ENCODE data around the gene ADAMTS17. TPM values are rescaled to one million over a fixed set of nuclear protein-coding genes. Genes with fewer than 3 reads are reported as not detected.

Gene ADAMTS17
- total RNA-seq, 1 experiment from 2014 or later: 0.15 TPM

- DNase-seq (ENCODE audit: low spot score): no peak
- TF ChIP-seq CTCF (conservative IDR thresholded peaks at IDR 0.05; ENCODE audit: low read depth, low read length) (no peak), EZH2 (IDR thresholded peaks at IDR 0.05; ENCODE audit: borderline replicate concordance, low read depth, low read length, poor library complexity, severe bottlenecking) (no peak)
- Histone ChIP-seq H3K27ac (ENCODE audit: low read depth, low read length, poor library complexity, severe bottlenecking) (no peak overlapping the region), H3K4me3 (ENCODE audit: low read depth, low read length, poor library complexity, severe bottlenecking) (no peak overlapping the region), H3K27me3 (replicated peaks; ENCODE audit: insufficient read depth, low read depth, low read length, poor library complexity) (no peaks in the 10 kb centered on the region), H3K4me1 (ENCODE audit: insufficient read depth, low read length, poor library complexity, severe bottlenecking) (no peaks in the 10 kb centered on the region), H3K36me3 (ENCODE audit: insufficient read depth, low read length, poor library complexity, severe bottlenecking) (no peaks in the 10 kb centered on the region), H3K9me3 (ENCODE audit: low read depth, low read length, poor library complexity, severe bottlenecking) (peaks cover 2% of the 10 kb centered on the region)
- ChIA-PET CTCF (no interaction called here), POLR2A (ENCODE audit: low non-redundant PET) (no interaction called here)
- intact Hi-C loops (cut with micrococcal nuclease; ENCODE audit: unreplicated experiment): no loop called here
- no TSS peak for BruUV-seq (replicated peaks)
Measured at GRCh38 chr15:100112061-100112420, 229.7 kb downstream of the ADAMTS17 start.

GRCh38 chr15:100111125-100112060, 230.4 kb downstream of the ADAMTS17 start:
- Histone ChIP-seq H3K27me3 (replicated peaks; ENCODE audit: insufficient read depth, low read depth, low read length, poor library complexity) (no peaks in the 10 kb centered on the region), H3K9me3 (ENCODE audit: low read depth, low read length, poor library complexity, severe bottlenecking) (peaks cover 2% of the 10 kb centered on the region), H3K4me1 (ENCODE audit: insufficient read depth, low read length, poor library complexity, severe bottlenecking) (no peaks in the 10 kb centered on the region), H3K27ac (ENCODE audit: low read depth, low read length, poor library complexity, severe bottlenecking) (no peak overlapping the region), H3K4me3 (ENCODE audit: low read depth, low read length, poor library complexity, severe bottlenecking) (no peak overlapping the region), H3K36me3 (ENCODE audit: insufficient read depth, low read length, poor library complexity, severe bottlenecking) (no peaks in the 10 kb centered on the region)
- ChIA-PET CTCF (no interaction called here), POLR2A (ENCODE audit: low non-redundant PET) (no interaction called here)
- TF ChIP-seq EZH2 (IDR thresholded peaks at IDR 0.05; ENCODE audit: borderline replicate concordance, low read depth, low read length, poor library complexity, severe bottlenecking) (no peak), CTCF (conservative IDR thresholded peaks at IDR 0.05; ENCODE audit: low read depth, low read length) (no peak)
- intact Hi-C loops (cut with micrococcal nuclease; ENCODE audit: unreplicated experiment): no loop called here
- DNase-seq (ENCODE audit: low spot score): peak; percentile 38
- BruUV-seq (replicated peaks): no TSS peak

GRCh38 chr15:100109486-100110035, 232.2 kb downstream of the ADAMTS17 start:
- no peaks in the 10 kb centered on the region for H3K4me1 ChIP-seq (ENCODE audit: insufficient read depth, low read length, poor library complexity, severe bottlenecking)
- H3K9me3 ChIP-seq (ENCODE audit: low read depth, low read length, poor library complexity, severe bottlenecking): peaks cover 2% of the 10 kb centered on the region
- no peaks in the 10 kb centered on the region for H3K36me3 ChIP-seq (ENCODE audit: insufficient read depth, low read length, poor library complexity, severe bottlenecking)
- DNase-seq (ENCODE audit: low spot score): no peak
- ChIA-PET CTCF (no interaction called here), POLR2A (ENCODE audit: low non-redundant PET) (no interaction called here)
- intact Hi-C loops (cut with micrococcal nuclease; ENCODE audit: unreplicated experiment): no loop called here
- no peaks in the 10 kb centered on the region for H3K27me3 ChIP-seq (replicated peaks; ENCODE audit: insufficient read depth, low read depth, low read length, poor library complexity)
- no peak overlapping the region for H3K27ac ChIP-seq (ENCODE audit: low read depth, low read length, poor library complexity, severe bottlenecking)
- H3K4me3 ChIP-seq (ENCODE audit: low read depth, low read length, poor library complexity, severe bottlenecking): no peak overlapping the region
- BruUV-seq (replicated peaks): no TSS peak
- TF ChIP-seq EZH2 (IDR thresholded peaks at IDR 0.05; ENCODE audit: borderline replicate concordance, low read depth, low read length, poor library complexity, severe bottlenecking): no peak
